CD4-positive, alpha-beta T cell (primary cell): ENCODE data around the gene JADE3. TPM values are rescaled to one million over a fixed set of nuclear protein-coding genes. Genes with fewer than 3 reads are reported as not detected.

Source experiments
- ATAC-seq: fragments of 200-7000 bp; cut with Tn5 transposase; one replicate; pipeline ENCODE4 v1.10.0; 2022; ENCODE audit warnings: mild to moderate bottlenecking; ENCODE audit not compliant: poor library complexity
- CTCF ChIA-PET: fragments of 350-600 bp; sonication (Branson Sonifier 250); formaldehyde crosslinking; loops from one replicate; lab custom pipeline; 2021; ENCODE audit warnings: antibody characterized with exemption, inconsistent platforms; lab: Charles Lee
- POLR2A ChIA-PET: fragments of 350-600 bp; sonication (Branson Sonifier 250); formaldehyde crosslinking; loops from one replicate; lab custom pipeline; 2021; ENCODE audit warnings: antibody characterized with exemption, inconsistent platforms; lab: Charles Lee
- DNase-seq, 14 experiments: peaks; one replicate each; pipeline ENCODE4 v3.0.0-alpha.2; 2013 to 2020; ENCODE audit warnings: mixed read lengths in 2 of 14
- H3K27ac ChIP-seq, 2 donors: one replicate each; pipeline versions ENCODE4 v1.5.1 to v1.7.0; 2013; ENCODE audit warnings: low read length in 2 of 2, low read depth in 1 of 2, mild to moderate bottlenecking in 1 of 2
- H3K27me3 ChIP-seq, 2 experiments: 1 replicate in 1 of 2; 2 replicates in 1 of 2; pipeline versions ENCODE4 v1.6.1 to v1.7.0; 2013; ENCODE audit warnings: low read length in 2 of 2, control low read depth in 1 of 2, mild to moderate bottlenecking in 1 of 2, moderate library complexity in 1 of 2; ENCODE audit not compliant: insufficient read depth in 2 of 2, control insufficient read depth in 1 of 2
- H3K36me3 ChIP-seq: one replicate; pipeline ENCODE4 v1.6.1; 2013; ENCODE audit warnings: low read length, control low read depth; ENCODE audit not compliant: insufficient read depth
- H3K4me1 ChIP-seq: one replicate; pipeline ENCODE4 v1.6.1; 2013; ENCODE audit warnings: low read length, control low read depth; ENCODE audit not compliant: insufficient read depth
- H3K4me3 ChIP-seq: one replicate; pipeline ENCODE4 v1.5.1; 2013; ENCODE audit warnings: mild to moderate bottlenecking, low read length, moderate library complexity
- H3K9me3 ChIP-seq, 2 experiments: 1 replicate in 1 of 2; 2 replicates in 1 of 2; pipeline versions ENCODE4 v1.6.1 to v1.7.0; 2013; ENCODE audit warnings: low read length in 2 of 2, mild to moderate bottlenecking in 2 of 2, control low read depth in 1 of 2, moderate library complexity in 1 of 2; ENCODE audit not compliant: control insufficient read depth in 1 of 2, insufficient read depth in 1 of 2
- H3K27ac Mint-ChIP-seq: one replicate; pipeline ENCODE4 v1.8.0; 2020; ENCODE audit warnings: mixed read lengths
- H3K27me3 Mint-ChIP-seq: one replicate; pipeline ENCODE4 v1.8.0; 2021; ENCODE audit warnings: mixed read lengths
- H3K36me3 Mint-ChIP-seq: one replicate; pipeline ENCODE4 v1.8.0; 2021; ENCODE audit warnings: low read depth, mixed read lengths
- H3K4me1 Mint-ChIP-seq: one replicate; pipeline ENCODE4 v1.8.0; 2021; ENCODE audit warnings: low read depth, mixed read lengths
- H3K4me3 Mint-ChIP-seq: one replicate; pipeline ENCODE4 v1.8.0; 2020; ENCODE audit warnings: mild to moderate bottlenecking, mixed read lengths
- H3K9me3 Mint-ChIP-seq: one replicate; pipeline ENCODE4 v1.8.0; 2020; ENCODE audit warnings: mixed read lengths
- CTCF ChIP-seq: fragments of 200-600 bp; IDR thresholded peaks from one replicate; pipeline ENCODE4 v1.8.0; 2022; ENCODE audit warnings: antibody characterized with exemption, mild to moderate bottlenecking
- intact Hi-C, 2 experiments: fragments of 100-400 bp; cut with DNase I in 1 of 2; cut with micrococcal nuclease in 1 of 2; formaldehyde crosslinking; loops; one replicate each; pipeline versions ENCODE4 v1.15.1 to v1.9.0; 2023 to 2025; cut with DNase I, micrococcal nuclease
- total RNA-seq, 174 experiments: library from RNA in 2 of 174; stranded (reverse) in 2 of 174; gene quantifications; one replicate each; pipeline ENCODE4 v1.2.3 and lab custom pipeline; 2021 to 2026

The JADE3 gene
- total RNA-seq, 2 experiments from 2014 or later, result 0.05 to 0.20 TPM

- ATAC-seq (no peak), DNase-seq (no peak)
- H3K36me3 ChIP-seq, result no peaks in the 10 kb centered on the region
- H3K27me3 ChIP-seq, result peaks cover 8 to 16% of the 10 kb centered on the region in 2 experiments
- Mint-ChIP-seq H3K36me3 (no peaks in the 10 kb centered on the region), H3K4me1 (no peaks in the 10 kb centered on the region), H3K27me3 (peaks cover 40% of the 10 kb centered on the region), H3K27ac (no peak overlapping the region), H3K9me3 (peaks cover 4% of the 10 kb centered on the region), H3K4me3 (no peak overlapping the region)
- POLR2A ChIA-PET, result no interaction called here
- no peaks in the 10 kb centered on the region for H3K4me1 ChIP-seq
- intact Hi-C loops, result no loop called here
- H3K9me3 ChIP-seq, result peaks cover 0 to 5% of the 10 kb centered on the region in 2 experiments
- CTCF ChIA-PET, result no interaction called here
- TF ChIP-seq CTCF, result no peak
- no peak overlapping the region for H3K4me3 ChIP-seq
- H3K27ac ChIP-seq, result no peak overlapping the region
Measured at GRCh38 chrX:46920235-46920634, 8.0 kb downstream of the JADE3 start.

GRCh38 chrX:46922611-46923010 lies 10.4 kb downstream of the JADE3 start:
- TF ChIP-seq CTCF, result no peak
- Histone ChIP-seq H3K36me3 (no peaks in the 10 kb centered on the region), H3K4me1 (no peaks in the 10 kb centered on the region), H3K4me3 (no peak overlapping the region), H3K27ac (no peak overlapping the region), H3K9me3 (peaks cover 0 to 5% of the 10 kb centered on the region in 2 experiments), H3K27me3 (peaks cover 0 to 6% of the 10 kb centered on the region in 2 experiments)
- CTCF ChIA-PET, result no interaction called here
- Mint-ChIP-seq H3K9me3 (peaks cover 4% of the 10 kb centered on the region), H3K4me1 (no peaks in the 10 kb centered on the region), H3K36me3 (no peaks in the 10 kb centered on the region), H3K4me3 (no peak overlapping the region), H3K27ac (no peak overlapping the region), H3K27me3 (peaks cover 17% of the 10 kb centered on the region)
- DNase-seq (no peak), ATAC-seq (no peak)
- POLR2A ChIA-PET, result no interaction called here
- intact Hi-C loops, result no loop called here

GRCh38 chrX:46927718-46928117 lies 15.5 kb downstream of the JADE3 start:
- no peak overlapping the region for H3K27ac ChIP-seq
- no peaks in the 10 kb centered on the region for H3K9me3 ChIP-seq
- H3K36me3 ChIP-seq, result no peaks in the 10 kb centered on the region
- no peak overlapping the region for H3K4me3 ChIP-seq
- CTCF ChIA-PET, result no interaction called here
- no peaks in the 10 kb centered on the region for H3K9me3 Mint-ChIP-seq
- H3K27ac Mint-ChIP-seq, result no peak overlapping the region
- H3K4me3 Mint-ChIP-seq, result no peak overlapping the region
- TF ChIP-seq CTCF, result no peak
- no peaks in the 10 kb centered on the region for H3K27me3 Mint-ChIP-seq
- ATAC-seq (no peak), DNase-seq (no peak)
- no peaks in the 10 kb centered on the region for H3K4me1 ChIP-seq
- no peaks in the 10 kb centered on the region for H3K36me3 Mint-ChIP-seq
- no peaks in the 10 kb centered on the region for H3K4me1 Mint-ChIP-seq
- peaks cover 0 to 3% of the 10 kb centered on the region in 2 experiments for H3K27me3 ChIP-seq
- intact Hi-C loops, result no loop called here
- POLR2A ChIA-PET, result no interaction called here
